ENCODE results near the gene NUP210L. TPM values are rescaled to one million over a fixed set of nuclear protein-coding genes. Genes with fewer than 3 reads are reported as not detected.
A peak's percentile ranks its signal among the peaks of the same experiment; 100 is the strongest.

NUP210L gene
- total and polyA plus RNA-seq, 9 of the 15 experiments (the other 6 are each of a cell fraction or from before 2014, with no cell fraction given), result 0.01 to 0.04 TPM; not detected in 7

- TF ChIP-seq ATF3 (IDR thresholded peaks at IDR 0.05), result no peak; the same call in 1 of the 2 replicates
- 0 out of 2 replicates have a peak, but pooled peaks have one; percentile 59 for TF ChIP-seq ATF3 (CRISPR knock-in tag; conservative IDR thresholded peaks at IDR 0.05)
- 0 out of 2 replicates have a peak, but pooled peaks have one; percentile 14 for TF ChIP-seq PTBP1 (IDR thresholded peaks at IDR 0.05; ENCODE audit: low read depth, low read length)
- TF ChIP-seq TCF7L2 (IDR thresholded peaks at IDR 0.05; ENCODE audit: low read depth, low read length), result no peak
- TF ChIP-seq FUS (optimal IDR thresholded peaks at IDR 0.05; ENCODE audit: low read depth, low read length), result no peak
- TF ChIP-seq BDP1 (IDR thresholded peaks at IDR 0.05; ENCODE audit: insufficient read depth, insufficient read length), result no peak
- peak; percentile 86 for TF ChIP-seq MYC (IDR thresholded peaks at IDR 0.05; ENCODE audit: low read depth, low read length)
- peak; percentile 59; the same call in 1 of the 2 replicates for TF ChIP-seq MYC (CRISPR knock-in tag; IDR thresholded peaks at IDR 0.05; ENCODE audit: borderline replicate concordance, low read depth)
- TF ChIP-seq NR2F6 (CRISPR knock-in tag; IDR thresholded peaks at IDR 0.05), result no peak
- no peak for TF ChIP-seq NCOA4 (IDR thresholded peaks at IDR 0.05; ENCODE audit: partially characterized antibody)
- TF ChIP-seq HOXB6 (CRISPR knock-in tag; IDR thresholded peaks at IDR 0.05; ENCODE audit: borderline replicate concordance), result no peak
- no peak for TF ChIP-seq ZNF75A (CRISPR knock-in tag; IDR thresholded peaks at IDR 0.05)
- TF ChIP-seq HNRNPLL (IDR thresholded peaks at IDR 0.05; ENCODE audit: low read depth, low read length, poor library complexity, severe bottlenecking), result peak; percentile 76
- no peak for TF ChIP-seq HOMEZ (CRISPR knock-in tag; IDR thresholded peaks at IDR 0.05)
- TF ChIP-seq TBL1XR1 (IDR thresholded peaks at IDR 0.05; ENCODE audit: low read length in 2 of 2), result 0 out of 4 replicates have a peak, but pooled peaks of 1 of the 2 experiments have one; percentile 17
- no peak for TF ChIP-seq TSHZ1 (CRISPR knock-in tag; IDR thresholded peaks at IDR 0.05)
- no peak for TF ChIP-seq SIRT6 (IDR thresholded peaks at IDR 0.05; ENCODE audit: low read depth, low read length)
- peak; percentile 89 for TF ChIP-seq POLR2B (IDR thresholded peaks at IDR 0.05; ENCODE audit: low read depth, partially characterized antibody)
- no peak for TF ChIP-seq TAF15 (IDR thresholded peaks at IDR 0.05; ENCODE audit: low read depth, low read length)
- no peak for TF ChIP-seq KLF16 (IDR thresholded peaks at IDR 0.05)
- no peak for TF ChIP-seq ZNF280B (CRISPR knock-in tag; IDR thresholded peaks at IDR 0.05)
These were observed 187.5 kb downstream of the NUP210L start, which contains the start of gene CREB3L4 (continued) for GRCh38 chr1:153967107-153967999.

Data from K562 (cell line).